Sciatic nerve (tissue), 2 donors: ENCODE results near the gene MAP3K5. TPM values are rescaled to one million over a fixed set of nuclear protein-coding genes. Genes with fewer than 3 reads are reported as not detected.
"Not testable (repeated sequence)": the region's sequence is repeated elsewhere in the genome, so short reads cannot be mapped to it uniquely, and the experiment has no call there.

Experiments used
- ATAC-seq: fragments of 200-7000 bp; cut with Tn5 transposase; one replicate; pipeline ENCODE4 v1.9.1; 2020; ENCODE audit warnings: mild to moderate bottlenecking, moderate library complexity
- DNase-seq: peaks from one replicate; pipeline ENCODE4 v3.0.0-alpha.2; 2020; ENCODE audit warnings: low spot score
- intact Hi-C: fragments of 100-400 bp; cut with DNase I; formaldehyde crosslinking; loops from one replicate; pipeline ENCODE4 v1.14.2; 2022
- total RNA-seq: library from RNA; stranded (reverse); fragmentation: NEBNext Ultra II Directional; extraction: Animal tissue kit (Norgen Biotek cat#: 25700); gene quantifications from one replicate; pipeline ENCODE4 v1.2.1, GENCODE V29; 2021
- donor health status: DM: no; HTN: no; CAD: no.
- donor health status: DM: no; HTN: no; CAD: no.

The MAP3K5 gene
- total RNA-seq, 1 donor from 2014 or later, result 18.9 TPM

DNA sequence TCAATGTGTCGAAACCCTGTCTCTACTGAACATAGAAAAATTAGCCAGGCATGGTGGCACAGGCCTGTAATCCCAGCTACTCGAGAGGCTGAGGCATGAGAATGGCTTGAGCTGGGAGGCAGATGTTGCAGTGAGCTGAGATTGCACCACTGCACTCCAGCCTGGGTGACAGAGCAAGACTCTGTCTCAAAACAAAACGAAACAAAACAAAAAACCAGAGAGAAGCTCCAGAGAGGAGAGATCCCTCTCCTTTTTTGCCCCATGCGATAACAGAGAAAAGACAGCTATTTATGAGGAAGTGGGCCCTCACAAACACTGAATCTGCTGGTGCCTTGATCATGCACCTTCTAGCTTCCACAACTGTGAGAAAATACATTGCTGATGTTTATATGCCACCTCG lies 31.5 kb downstream of the MAP3K5 start:
- intact Hi-C loops, DNase-seq: not testable (repeated sequence)
- peak; percentile 18 for ATAC-seq

DNA sequence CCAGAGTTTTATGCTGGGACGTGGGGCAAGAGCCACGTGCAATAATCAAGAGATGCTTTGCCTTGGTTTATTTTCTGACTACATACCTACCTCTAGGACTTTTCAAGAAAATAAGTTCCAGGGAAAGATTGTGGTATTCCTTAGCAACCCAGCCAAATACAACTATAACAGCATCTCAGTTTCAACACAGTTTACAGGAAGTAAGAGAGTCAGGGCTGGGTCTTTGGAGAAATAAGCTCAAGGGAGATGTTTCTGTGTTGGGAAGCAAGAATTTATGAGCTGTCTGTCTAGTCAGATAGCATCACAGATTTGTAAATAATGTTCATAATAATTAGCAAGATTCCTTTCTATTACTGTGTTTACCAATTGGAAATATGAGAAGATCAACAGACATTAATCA lies 35.1 kb downstream of the MAP3K5 start:
- intact Hi-C loops, result no loop called here
- ATAC-seq (peak; percentile 61), DNase-seq (no peak)

GRCh38 chr6:136754820-136755219 lies 37.5 kb downstream of the MAP3K5 start:
- no peak for DNase-seq
- intact Hi-C loops, result no loop called here
- no peak for ATAC-seq

DNA sequence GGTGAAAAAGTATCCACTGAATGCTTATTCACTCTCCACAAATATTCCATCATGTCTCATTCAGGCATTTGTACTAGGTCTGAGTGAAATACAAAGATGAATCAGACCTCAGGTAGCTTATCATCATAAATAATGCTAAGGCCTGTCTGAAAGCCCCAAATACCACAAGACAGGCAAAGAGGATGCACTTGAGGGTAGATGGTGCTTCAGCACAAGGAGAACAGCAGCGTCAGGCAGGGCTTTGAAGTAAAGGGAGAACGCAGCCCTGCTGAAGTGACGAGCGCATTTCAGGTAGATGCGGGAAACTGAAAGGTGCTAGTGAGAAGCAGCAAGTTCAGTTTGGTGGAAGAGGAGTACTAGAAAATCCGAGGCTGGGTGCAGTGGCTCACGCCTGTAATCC lies 38.7 kb downstream of the MAP3K5 start:
- ATAC-seq (no peak), DNase-seq (no peak)
- intact Hi-C loops, result no loop called here

DNA sequence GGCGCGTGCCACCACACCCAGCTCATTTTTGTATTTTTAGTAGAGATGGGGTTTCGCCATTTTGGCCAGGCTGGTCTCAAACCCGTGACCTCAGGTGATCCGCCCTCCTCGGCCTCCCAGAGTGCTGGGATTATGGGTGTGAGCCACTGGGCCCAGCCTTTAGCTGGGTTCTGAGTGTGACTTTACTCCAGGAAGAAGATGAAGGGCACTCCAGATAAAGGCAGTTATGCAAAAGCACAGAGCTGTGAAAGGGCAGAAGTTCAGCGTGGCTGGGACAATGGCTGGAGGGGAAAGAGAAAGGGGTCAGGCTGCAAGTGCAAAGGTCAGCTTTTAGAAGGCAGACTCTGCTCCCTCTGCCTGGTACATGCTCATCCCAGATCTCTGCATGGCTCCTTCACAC lies 39.7 kb downstream of the MAP3K5 start:
- DNase-seq (no peak), ATAC-seq (no peak)
- intact Hi-C loops, result no loop called here

DNA sequence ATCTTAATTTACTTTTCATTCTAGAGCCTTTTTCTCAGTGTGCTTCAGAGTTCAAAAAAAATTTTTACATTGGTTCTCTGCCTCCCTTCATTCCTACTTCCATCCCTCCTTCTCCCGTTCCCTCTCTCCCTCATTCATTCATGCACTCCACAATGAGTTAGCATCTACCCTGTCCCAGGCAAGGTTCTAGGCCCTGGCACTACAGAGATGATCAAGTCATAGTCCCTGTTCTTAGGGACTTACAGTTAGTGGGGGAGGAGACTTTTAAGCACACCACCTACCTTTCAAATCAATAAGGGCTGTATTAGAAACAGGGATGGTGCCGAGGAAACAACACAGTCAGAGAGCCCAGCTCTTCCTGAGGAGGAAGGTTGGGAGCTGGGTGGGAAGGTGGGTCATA lies 40.3 kb downstream of the MAP3K5 start:
- intact Hi-C loops, result no loop called here
- ATAC-seq (no peak), DNase-seq (no peak)

DNA sequence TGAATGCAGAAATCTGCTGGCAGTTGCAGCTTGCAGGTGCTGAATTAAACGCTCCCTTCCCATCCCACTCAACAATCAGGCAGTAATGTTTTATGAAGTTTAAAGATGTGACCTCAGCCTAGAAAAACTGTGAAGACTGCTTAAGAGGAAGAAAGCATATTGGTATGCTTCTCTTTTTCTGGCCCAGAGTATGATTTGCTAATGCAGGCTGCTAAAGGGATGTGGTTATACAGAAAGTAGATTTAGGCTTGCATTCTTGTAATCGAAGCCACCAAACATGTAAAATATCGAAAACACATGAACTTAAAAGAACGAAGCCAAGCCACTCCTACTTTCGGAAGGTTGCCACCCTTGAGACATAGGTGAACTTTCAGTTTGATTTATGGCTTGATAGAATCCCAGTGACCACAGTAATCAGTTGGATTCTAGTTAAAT lies 40.7 kb downstream of the MAP3K5 start:
- DNase-seq (no peak), ATAC-seq (peak; percentile 54)
- intact Hi-C loops, result no loop called here

DNA sequence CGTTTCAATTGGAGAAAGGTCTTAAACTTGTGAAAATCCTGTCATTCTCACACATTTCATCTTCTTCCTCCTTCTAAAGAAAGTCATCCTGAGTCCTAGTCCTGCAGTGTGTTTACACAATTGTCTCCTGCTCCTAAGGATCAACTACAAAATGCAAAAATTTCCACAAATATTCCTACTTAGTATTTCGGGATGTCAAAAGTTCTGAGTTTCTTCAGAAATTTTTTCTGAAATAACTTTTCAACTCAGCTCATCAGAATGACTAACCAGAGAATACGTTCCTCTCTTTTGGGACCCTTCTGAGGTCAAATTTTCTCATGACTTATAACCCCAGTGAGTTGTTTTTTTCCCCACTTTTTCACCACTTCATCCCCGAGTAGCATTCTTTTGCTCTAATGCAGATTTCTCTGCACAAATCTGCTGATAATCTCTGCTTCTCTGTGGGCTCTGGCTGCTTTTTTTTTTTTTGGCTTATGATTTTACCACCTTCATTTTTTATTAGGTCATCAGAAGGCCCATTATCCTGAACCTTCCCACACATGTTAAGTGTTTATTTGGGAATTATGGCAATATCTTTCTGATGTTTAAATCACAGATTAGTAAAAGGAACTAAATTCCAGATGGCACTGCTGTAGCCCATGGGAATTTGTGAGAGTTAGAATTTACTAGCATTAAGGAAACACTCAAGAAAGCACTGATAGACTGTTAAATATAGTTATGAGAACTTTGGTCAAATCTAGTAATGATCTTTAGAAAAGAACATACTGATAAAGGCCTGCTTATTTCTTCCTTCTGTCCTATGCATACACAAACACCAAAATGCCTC lies 41.4 kb downstream of the MAP3K5 start:
- DNase-seq, result no peak
- intact Hi-C loops, result no loop called here
- ATAC-seq, result peak; percentile 16

DNA sequence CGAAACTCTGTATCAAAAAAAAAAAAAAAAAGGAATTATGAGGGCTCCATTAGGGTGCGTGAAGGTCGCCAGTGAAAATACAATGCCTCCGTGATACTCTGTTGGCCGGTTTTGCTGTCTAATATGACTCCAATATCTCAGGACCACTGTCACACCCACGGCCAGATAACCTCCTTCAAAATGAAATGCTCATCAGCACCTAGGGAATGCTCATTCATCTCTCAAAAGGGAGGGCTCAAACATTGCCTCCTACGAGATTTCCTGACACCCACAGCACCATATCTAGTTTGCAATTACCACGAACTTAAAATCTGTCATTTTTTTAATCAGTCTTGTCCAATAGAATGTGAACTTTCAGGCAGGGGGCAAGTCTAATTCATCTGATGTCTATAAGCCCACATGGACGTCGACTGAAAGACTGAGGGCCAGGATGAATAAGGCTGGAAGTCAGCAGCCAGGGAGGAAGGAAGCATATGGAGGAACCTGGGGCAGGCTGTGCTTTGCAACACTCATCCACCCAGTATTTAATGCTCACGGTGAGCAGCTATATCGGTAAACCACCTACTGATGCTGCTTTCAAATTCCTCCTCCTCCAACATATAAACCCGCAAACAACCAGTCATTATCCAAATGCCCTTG lies 42.8 kb downstream of the MAP3K5 start:
- DNase-seq (no peak), ATAC-seq (no peak)
- intact Hi-C loops, result no loop called here

DNA sequence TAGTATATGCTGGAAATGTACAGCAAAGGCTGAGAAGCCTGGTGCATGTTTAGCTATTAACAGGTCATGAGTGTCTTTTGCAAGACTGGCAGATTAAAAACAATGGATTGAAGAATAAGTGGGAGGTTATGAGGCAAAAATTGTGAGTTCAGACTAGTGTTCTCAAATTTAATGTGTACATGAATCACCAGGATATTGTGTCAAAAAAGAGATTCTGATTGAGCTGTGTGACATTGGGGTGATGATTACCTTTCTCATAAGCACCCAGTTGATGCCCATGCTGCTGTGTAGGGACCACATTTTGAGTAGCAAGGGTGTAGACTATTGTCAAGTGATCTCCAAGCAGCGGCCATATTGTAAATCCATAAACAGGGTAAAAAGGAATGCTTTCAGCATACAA lies 44.8 kb downstream of the MAP3K5 start:
- DNase-seq (no peak), ATAC-seq (no peak)
- intact Hi-C loops, result no loop called here

DNA sequence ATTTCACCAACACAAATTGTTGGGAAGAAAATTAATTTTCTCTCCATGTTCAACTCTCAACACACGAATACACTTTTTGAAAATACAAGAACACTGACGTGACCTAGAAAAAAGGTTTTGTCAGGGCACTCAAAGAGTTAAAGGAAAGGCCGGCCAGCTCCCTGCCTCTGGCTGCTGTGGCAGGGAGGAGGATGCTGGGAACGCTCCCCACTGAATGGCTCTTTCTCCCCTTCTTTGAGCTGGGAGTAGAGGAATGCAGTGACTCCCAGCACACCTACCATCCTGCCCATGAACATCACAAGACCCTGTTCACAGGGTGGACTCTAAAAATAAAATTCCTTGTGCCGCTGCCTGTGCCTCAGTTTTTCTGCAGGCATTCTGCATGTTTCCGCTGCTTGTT lies 47.0 kb downstream of the MAP3K5 start:
- DNase-seq, result no peak
- peak; percentile 52 for ATAC-seq

DNA sequence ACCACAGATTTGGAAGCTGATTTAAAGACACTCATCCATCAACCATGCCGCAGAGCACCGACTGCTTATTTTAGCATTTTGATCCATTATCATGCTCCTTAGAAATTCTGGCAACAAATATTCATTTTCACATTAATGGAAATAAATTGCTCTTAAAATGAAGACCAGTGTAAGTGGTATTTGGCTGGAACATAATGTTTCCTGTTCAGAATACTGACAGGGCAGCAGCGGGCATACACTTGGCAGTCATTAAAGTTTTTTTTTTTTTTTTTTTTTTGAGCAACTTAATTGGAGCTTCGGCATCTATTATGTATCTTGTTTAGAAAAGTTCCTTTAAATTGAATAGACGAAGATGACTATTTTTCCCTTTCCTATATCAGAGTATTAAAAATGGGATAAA lies 47.4 kb downstream of the MAP3K5 start:
- DNase-seq, result no peak
- intact Hi-C loops, result no loop called here
- no peak for ATAC-seq

More for the DNA sequence above, 47.0 kb downstream of the MAP3K5 start:
- intact Hi-C loops, result no loop called here

DNA sequence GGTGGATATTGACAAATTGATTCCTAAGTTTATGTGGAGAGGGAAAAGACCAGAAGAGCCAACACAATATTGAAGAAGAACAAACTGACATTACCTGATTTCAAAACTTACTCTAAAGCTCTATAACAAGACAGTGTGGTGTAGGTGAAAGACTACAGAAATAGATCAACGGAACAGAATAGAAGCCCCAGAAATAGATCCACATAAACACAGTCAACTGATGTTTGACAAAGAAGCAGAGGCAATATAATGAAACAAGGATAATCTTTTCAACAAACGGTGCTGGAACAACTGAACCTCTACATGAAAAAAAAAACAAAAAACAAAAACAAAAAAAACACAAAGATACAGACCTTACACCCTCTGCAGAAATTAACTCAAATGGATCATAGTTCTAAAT lies 50.2 kb downstream of the MAP3K5 start:
- ATAC-seq (no peak), DNase-seq (no peak)
- intact Hi-C loops, result no loop called here

DNA sequence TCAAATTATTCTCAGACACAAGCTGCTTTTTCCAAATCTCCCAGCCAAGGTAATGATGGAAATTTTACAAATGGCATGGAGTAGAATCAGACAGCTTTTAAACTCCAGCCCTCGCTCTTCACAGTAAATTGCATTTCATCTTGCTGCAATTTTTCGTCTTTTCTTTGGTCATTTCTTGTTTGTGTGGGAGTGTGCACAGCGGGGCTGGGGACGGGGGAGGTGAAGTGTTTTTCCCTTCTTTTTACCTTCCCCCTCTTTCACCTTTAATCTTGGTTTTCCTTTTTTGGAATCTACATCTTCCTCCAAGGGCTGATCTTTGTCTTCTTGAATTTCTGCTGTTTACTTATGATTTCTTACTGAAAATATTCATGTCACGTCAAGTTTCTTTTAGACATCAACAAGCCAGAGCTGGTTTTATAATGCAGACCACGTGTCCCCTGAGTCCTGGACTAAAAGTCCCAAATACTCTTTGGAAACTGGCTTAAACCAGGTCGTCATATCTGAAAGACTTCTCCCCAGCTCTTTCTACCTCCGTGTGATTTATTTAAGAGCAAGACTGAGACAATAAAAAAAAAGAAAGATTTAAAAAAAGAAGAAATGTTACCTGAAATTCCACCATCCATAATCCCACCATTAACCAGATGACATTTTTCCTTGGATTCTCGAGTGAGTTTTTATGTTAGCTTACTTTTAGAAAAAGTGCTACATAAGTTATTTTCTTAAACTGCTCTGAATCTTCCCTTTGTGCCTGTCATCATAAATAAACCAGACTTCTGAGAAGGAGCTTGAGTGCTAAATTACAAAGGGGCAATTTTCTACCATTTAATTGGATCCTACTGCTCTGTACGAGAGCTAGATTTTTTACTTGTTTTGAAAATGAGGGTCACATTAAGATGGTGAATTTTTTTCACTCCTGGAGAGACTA lies 52.0 kb downstream of the MAP3K5 start:
- intact Hi-C loops, result no loop called here
- no peak for DNase-seq
- ATAC-seq, result peak; percentile 63

DNA sequence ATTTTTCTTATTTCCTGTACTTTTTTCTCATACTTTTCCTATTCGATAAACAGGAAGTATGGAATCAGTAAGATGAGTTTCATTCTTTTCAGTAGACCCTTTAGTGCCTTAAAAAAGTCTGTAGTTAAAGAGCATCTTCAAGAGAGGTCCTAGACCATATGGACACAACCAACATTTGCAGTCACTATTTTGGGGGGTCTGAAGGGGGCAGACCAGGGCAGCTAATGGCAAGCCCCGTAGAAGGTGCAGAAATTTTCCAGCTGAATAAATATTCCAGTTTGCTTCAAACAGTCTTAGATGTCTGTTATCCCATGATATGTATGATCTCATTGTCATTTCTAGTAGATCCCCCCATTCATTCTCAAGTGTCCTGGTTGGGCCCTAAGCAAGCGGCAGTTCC lies 52.8 kb downstream of the MAP3K5 start:
- intact Hi-C loops, result no loop called here

GRCh38 chr6:136739071-136739470 lies 53.2 kb downstream of the MAP3K5 start:
- DNase-seq (no peak), ATAC-seq (no peak)
- intact Hi-C loops, result no loop called here

More for the DNA sequence above, 52.8 kb downstream of the MAP3K5 start:
- DNase-seq (no peak), ATAC-seq (no peak)

DNA sequence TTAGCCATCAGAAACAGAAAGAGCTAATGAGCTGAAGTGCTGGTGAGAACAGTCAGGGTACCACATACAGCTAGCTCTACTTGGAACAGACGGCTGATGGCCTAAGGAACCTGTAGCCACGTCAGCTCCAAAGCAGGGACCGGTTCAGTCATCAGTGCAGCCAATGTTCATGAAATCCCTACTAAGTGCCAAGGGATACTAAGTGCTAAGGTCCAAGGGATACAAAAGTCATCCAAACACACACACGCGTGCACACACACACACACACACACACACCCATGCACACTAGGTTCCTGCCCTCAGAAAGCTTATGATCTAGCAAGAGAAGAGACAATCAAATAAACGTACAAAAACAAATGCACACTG lies 53.6 kb downstream of the MAP3K5 start:
- DNase-seq, result no peak
- intact Hi-C loops, result no loop called here
- ATAC-seq, result peak; percentile 47

- ATAC-seq, result peak; percentile 85
- intact Hi-C loops, result no loop called here
- no peak for DNase-seq
Measured at GRCh38 chr6:136737871-136738691, 54.2 kb downstream of the MAP3K5 start.

GRCh38 chr6:136737374-136737844 lies 54.9 kb downstream of the MAP3K5 start:
- intact Hi-C loops, result no loop called here
- no peak for ATAC-seq
- DNase-seq, result no peak
